A673 (cell line): ENCODE data around the gene HECW1.

Experiments
- CTCF ChIP-seq: fragments of 300-800, 200-600 bp; sonication (generic); conservative IDR thresholded peaks from 2 replicates; pipeline ENCODE4 v1.5.1; 2017; ENCODE audit warnings: low read depth, mild to moderate bottlenecking, antibody characterized with exemption, low read length, moderate library complexity, mixed read lengths
- EZH2 ChIP-seq: fragments of 200-600 bp; sonication (generic); IDR thresholded peaks from 2 replicates; pipeline ENCODE4 v1.6.1; 2017; ENCODE audit warnings: borderline replicate concordance, low read depth, mild to moderate bottlenecking, mixed read lengths, antibody characterized with exemption, low read length; ENCODE audit not compliant: poor library complexity, severe bottlenecking

- TF ChIP-seq CTCF (no peak), EZH2 (no peak)
These were observed 83.9 kb downstream of the HECW1 start for GRCh38 chr7:43196379-43196778.
